Body of pancreas (tissue), 4 donors: ENCODE results near the gene TARP.

Experiments
- CTCF ChIP-seq, 7 experiments: fragments of 450-650 bp in 4 of 7; fragments of 200-600 bp in 3 of 7; sonication (generic) in 3 of 7; IDR thresholded peaks; one replicate each; pipeline ENCODE4 v1.5.1; 2016 to 2019; ENCODE audit warnings: antibody characterized with exemption in 7 of 7
- POLR2A ChIP-seq, 3 donors: fragments of 450-650 bp; IDR thresholded peaks; one replicate each; pipeline ENCODE4 v1.6.1; 2016; ENCODE audit warnings: antibody characterized with exemption in 3 of 3, mild to moderate bottlenecking in 2 of 3

GRCh38 chr7:38307640-38308039 lies 34.2 kb upstream of the TARP start:
- TF ChIP-seq CTCF (IDR thresholded peaks at IDR 0.05) = no peak
- TF ChIP-seq POLR2A (IDR thresholded peaks at IDR 0.05) = no peak
